BLaER1 (cell line): Measurements from ENCODE around the gene DDX46.

Source experiments
- H3K27ac ChIP-seq: shearing (Covaris generic); formaldehyde crosslinking; 2 replicates; pipeline ENCODE4 v1.8.1; 2022
- H3K27me3 ChIP-seq: shearing (Covaris generic); formaldehyde crosslinking; 2 replicates; pipeline ENCODE4 v1.8.1; 2022
- H3K36me3 ChIP-seq: shearing (Covaris generic); formaldehyde crosslinking; 2 replicates; pipeline ENCODE4 v1.8.1; 2022
- H3K4me1 ChIP-seq: shearing (Covaris generic); formaldehyde crosslinking; 2 replicates; pipeline ENCODE4 v1.8.1; 2022
- H3K4me2 ChIP-seq: shearing (Covaris generic); formaldehyde crosslinking; 2 replicates; pipeline ENCODE4 v1.8.1; 2022
- H3K4me3 ChIP-seq: shearing (Covaris generic); formaldehyde crosslinking; 2 replicates; pipeline ENCODE4 v1.8.1; 2022
- H3K9ac ChIP-seq: shearing (Covaris generic); formaldehyde crosslinking; 2 replicates; pipeline ENCODE4 v1.8.1; 2022
- H3K9me3 ChIP-seq: shearing (Covaris generic); formaldehyde crosslinking; 2 replicates; pipeline ENCODE4 v1.8.1; 2022
- H4K20me1 ChIP-seq: shearing (Covaris generic); formaldehyde crosslinking; 2 replicates; pipeline ENCODE4 v1.8.1; 2022
- Cebpa-rat ChIP-seq: shearing (Covaris generic); IDR thresholded peaks from 2 replicates; pipeline ENCODE4 v1.8.1; 2022

The DDX46 gene

DNA sequence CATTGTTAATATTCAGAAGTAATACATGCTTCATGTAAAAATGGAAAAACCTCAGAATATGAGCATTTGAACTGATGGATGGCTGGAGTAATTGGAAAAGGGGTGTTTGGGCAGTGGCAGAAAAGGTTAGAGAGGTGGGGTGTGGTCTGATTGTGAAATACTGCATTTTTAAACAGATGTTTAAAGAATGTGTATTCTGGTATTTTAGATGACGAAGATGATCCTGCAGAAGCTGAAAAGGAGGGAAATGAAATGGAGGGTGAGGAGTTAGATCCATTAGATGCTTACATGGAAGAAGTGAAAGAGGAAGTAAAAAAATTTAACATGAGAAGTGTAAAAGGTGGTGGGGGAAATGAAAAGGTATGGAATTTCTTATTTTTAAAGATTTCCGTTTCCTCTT lies 18.8 kb downstream of the DDX46 start:
- Histone ChIP-seq H4K20me1 (no peaks in the 10 kb centered on the region), H3K27me3 (no peaks in the 10 kb centered on the region), H3K4me3 (no peak overlapping the region), H3K4me1 (no peaks in the 10 kb centered on the region), H3K9ac (no peak overlapping the region), H3K9me3 (no peaks in the 10 kb centered on the region), H3K36me3 (peaks cover 100% of the 10 kb centered on the region), H3K27ac (no peak overlapping the region), H3K4me2 (no peak overlapping the region)
- TF ChIP-seq Cebpa-rat: no peak

DNA sequence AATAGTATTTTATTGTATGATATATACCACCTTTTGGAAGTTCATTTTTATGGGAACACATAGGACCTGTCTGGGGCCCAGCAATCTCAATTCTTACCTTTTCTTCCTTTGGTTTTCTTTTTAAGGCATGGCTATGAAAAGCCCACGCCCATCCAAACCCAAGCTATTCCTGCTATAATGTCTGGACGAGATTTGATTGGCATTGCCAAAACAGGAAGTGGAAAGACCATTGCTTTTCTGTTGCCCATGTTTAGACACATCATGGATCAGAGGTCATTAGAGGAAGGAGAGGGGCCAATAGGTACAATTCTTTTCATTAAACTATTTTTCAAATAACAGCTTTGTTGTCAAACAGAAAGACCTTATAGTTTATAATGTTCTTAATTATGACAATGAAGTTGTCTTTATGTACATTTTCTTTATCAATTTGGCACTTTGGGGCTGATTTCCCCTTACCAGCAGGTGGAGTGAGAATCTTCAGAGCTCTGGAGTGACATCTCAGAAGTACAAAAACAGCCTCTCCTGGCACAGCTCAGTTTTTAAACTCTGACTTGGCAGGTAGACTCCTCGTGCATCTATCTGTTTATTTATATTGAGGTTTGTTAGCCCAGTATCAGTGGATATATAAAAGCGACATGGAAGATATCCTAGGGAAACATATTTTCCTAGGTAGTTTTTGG lies 25.8 kb downstream of the DDX46 start:
- Histone ChIP-seq H3K36me3 (peaks cover 96% of the 10 kb centered on the region), H3K9me3 (no peaks in the 10 kb centered on the region), H3K4me3 (no peak overlapping the region), H3K4me2 (no peak overlapping the region), H4K20me1 (no peaks in the 10 kb centered on the region), H3K27ac (no peak overlapping the region), H3K27me3 (no peaks in the 10 kb centered on the region), H3K9ac (no peak overlapping the region), H3K4me1 (no peaks in the 10 kb centered on the region)
- no peak for TF ChIP-seq Cebpa-rat

DNA sequence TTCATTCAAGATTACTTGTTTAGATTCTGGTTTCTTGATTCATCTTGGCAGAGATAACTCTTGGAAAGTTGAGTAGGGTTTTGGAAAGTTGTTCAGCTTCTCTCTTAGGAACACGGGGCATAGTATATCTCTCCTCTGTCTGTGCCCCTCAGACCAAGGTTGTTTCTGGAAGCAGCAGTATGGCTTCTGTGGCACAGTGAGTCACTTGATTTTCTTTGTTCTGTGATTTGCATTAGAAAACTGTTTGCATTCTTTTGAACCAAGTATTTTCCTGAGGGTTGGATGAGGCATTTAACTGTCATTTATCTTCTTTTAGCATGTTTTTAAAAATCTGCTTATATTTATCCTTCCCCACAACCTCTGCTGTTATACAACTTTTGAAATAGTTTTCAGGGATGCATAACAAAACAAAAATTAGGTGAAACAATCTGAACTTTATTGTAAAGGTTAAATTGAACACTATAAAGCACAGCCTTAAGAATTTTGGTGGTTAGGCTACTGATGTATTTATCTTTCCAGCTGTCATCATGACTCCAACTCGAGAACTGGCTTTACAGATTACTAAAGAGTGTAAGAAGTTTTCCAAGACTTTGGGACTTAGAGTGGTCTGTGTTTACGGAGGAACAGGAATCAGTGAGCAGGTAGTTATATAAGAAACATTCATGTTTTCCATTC lies 26.5 kb downstream of the DDX46 start:
- no peaks in the 10 kb centered on the region for H3K4me1 ChIP-seq
- H3K27ac ChIP-seq: no peak overlapping the region
- no peak overlapping the region for H3K9ac ChIP-seq
- no peaks in the 10 kb centered on the region for H3K27me3 ChIP-seq
- no peak overlapping the region for H3K4me3 ChIP-seq
- H3K9me3 ChIP-seq: no peaks in the 10 kb centered on the region
- H3K4me2 ChIP-seq: no peak overlapping the region
- TF ChIP-seq Cebpa-rat: no peak
- H3K36me3 ChIP-seq: peaks cover 95% of the 10 kb centered on the region
- H4K20me1 ChIP-seq: no peaks in the 10 kb centered on the region

DNA sequence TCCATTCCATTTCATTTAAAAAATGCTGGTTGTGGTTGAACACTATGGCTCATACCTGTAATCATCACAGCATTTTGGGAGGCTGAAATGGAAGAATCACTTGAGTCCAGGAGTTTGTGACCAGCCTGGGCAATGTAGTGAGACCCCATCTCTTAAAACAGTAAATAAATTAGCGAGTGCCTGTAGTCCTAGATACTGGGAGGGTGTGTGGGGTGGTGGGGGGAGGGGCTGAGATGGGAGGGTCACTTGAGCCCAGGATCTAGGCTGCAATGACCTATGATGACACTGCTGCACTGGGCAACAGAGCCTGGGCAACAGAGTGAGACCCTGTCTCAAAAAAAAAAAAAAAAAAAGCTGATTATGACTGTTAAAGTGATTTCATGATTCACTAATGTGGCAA lies 29.1 kb downstream of the DDX46 start:
- H3K9ac ChIP-seq: no peak overlapping the region
- H3K36me3 ChIP-seq: peaks cover 95% of the 10 kb centered on the region
- no peak for TF ChIP-seq Cebpa-rat
- H3K27me3 ChIP-seq: no peaks in the 10 kb centered on the region
- no peaks in the 10 kb centered on the region for H3K4me1 ChIP-seq
- H3K4me2 ChIP-seq: no peak overlapping the region
- H3K9me3 ChIP-seq: no peaks in the 10 kb centered on the region
- H4K20me1 ChIP-seq: no peaks in the 10 kb centered on the region
- no peak overlapping the region for H3K27ac ChIP-seq
- no peak overlapping the region for H3K4me3 ChIP-seq

DNA sequence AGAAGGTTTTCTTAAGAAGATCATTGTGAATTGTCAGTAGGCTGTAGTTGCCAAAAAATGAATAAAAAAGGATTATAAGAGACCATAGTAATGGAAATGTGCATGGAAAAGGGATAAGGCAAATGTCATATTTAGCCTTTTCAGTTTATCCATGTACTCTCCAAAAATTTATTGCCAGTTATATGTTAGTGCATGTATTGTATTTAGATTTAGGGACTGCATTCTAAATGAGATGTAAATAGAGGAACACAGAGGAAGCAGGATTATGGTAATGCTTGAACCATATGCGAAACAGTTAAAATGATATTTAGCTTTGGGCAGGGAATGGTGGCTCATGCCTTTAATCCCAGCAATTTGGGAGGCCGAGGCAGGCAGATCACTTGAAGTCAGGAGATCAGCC lies 33.0 kb downstream of the DDX46 start:
- Histone ChIP-seq H4K20me1 (no peaks in the 10 kb centered on the region), H3K4me2 (no peak overlapping the region), H3K4me1 (no peaks in the 10 kb centered on the region), H3K9ac (no peak overlapping the region), H3K27me3 (no peaks in the 10 kb centered on the region), H3K9me3 (no peaks in the 10 kb centered on the region), H3K27ac (no peak overlapping the region), H3K36me3 (peaks cover 96% of the 10 kb centered on the region), H3K4me3 (no peak overlapping the region)
- no peak for TF ChIP-seq Cebpa-rat

DNA sequence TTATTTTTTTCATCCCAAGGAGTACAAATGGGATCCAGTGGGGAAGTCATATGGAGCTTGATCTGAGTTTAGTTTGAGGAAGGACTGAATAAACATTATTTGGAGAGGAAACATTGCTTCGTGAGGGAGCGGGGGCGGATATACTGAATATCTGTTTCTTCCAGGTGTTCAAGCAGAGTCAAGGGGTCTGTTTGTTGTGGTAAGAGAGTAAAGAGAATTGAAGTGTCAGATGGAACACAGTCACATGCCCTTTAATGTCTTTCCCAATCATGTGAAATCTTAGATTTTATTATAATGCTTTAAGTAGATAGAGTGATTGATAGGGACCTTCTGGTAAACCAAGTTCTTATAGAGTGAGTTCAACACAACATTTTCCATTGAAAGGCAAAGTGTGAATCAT lies 33.7 kb downstream of the DDX46 start:
- Histone ChIP-seq H3K27me3 (no peaks in the 10 kb centered on the region), H3K4me2 (no peak overlapping the region), H3K27ac (no peak overlapping the region), H3K9ac (no peak overlapping the region), H3K9me3 (no peaks in the 10 kb centered on the region), H4K20me1 (no peaks in the 10 kb centered on the region), H3K4me3 (no peak overlapping the region), H3K36me3 (peaks cover 96% of the 10 kb centered on the region), H3K4me1 (no peaks in the 10 kb centered on the region)
- TF ChIP-seq Cebpa-rat: no peak

DNA sequence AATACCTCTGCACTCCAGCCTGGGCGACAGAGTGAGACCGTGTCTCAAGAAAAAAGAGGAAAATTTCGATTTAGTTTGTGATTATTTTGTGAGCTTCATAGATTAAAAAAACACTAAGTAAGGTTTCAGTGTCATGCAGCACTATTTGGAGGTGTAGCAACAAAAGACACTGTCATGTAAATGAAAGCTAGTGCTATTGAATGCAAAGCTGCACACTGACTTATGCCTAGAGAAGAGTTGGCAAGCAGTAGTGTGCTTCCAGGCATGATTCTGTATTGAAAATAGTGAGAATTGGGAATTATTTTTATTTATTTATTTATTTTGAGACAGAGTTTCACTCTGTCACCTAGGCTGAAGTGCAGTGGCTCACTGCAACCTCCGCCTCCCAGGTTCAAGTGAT lies 34.5 kb downstream of the DDX46 start:
- Histone ChIP-seq H3K36me3 (peaks cover 97% of the 10 kb centered on the region), H3K27ac (no peak overlapping the region), H4K20me1 (no peaks in the 10 kb centered on the region), H3K4me3 (no peak overlapping the region), H3K4me2 (no peak overlapping the region), H3K9me3 (no peaks in the 10 kb centered on the region), H3K4me1 (no peaks in the 10 kb centered on the region), H3K27me3 (no peaks in the 10 kb centered on the region), H3K9ac (no peak overlapping the region)
- no peak for TF ChIP-seq Cebpa-rat

DNA sequence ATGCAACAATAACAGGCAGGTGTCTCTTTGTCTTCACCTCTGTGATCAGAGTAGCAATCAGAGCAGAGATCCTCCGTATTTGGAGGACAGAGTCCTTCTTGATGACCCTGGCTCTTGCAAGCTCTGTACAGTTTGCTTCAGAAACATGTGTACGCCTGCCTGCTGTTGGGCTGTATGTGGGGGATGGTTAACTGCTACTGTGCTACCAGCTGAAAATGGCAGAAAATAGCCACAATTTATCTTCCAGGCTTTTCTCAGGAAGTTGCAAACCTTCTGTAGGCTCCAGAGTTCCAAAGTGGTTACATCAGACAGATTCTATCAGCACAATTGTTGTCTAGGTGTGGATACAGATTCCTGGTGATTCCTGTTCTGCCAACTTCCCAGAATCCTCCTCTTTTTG lies 35.5 kb downstream of the DDX46 start:
- H3K36me3 ChIP-seq: peaks cover 98% of the 10 kb centered on the region
- no peaks in the 10 kb centered on the region for H3K9me3 ChIP-seq

DNA sequence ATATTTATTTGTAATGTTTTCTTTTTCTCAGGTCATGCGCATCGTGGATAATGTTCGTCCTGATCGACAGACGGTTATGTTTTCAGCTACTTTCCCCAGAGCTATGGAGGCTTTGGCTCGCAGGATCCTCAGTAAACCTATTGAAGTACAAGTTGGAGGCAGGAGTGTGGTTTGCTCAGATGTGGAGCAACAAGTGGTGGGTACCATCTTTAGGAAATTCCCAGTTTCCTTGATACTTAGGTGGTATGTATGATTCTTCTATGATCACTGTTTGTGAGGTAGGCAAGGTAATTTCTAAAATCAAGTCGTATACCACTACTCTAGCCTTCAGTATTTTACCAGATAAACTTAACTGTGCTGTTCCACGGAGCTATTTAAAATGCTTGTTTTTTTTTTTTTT lies 36.2 kb downstream of the DDX46 start:
- no peak overlapping the region for H3K4me2 ChIP-seq
- H3K9me3 ChIP-seq: no peaks in the 10 kb centered on the region
- H3K9ac ChIP-seq: no peak overlapping the region
- no peaks in the 10 kb centered on the region for H3K4me1 ChIP-seq
- no peaks in the 10 kb centered on the region for H3K27me3 ChIP-seq
- no peak overlapping the region for H3K4me3 ChIP-seq
- H3K36me3 ChIP-seq: peaks cover 100% of the 10 kb centered on the region
- no peak for TF ChIP-seq Cebpa-rat
- H4K20me1 ChIP-seq: 0 out of 2 replicates have a peak, but pooled peaks cover 6% of the 10 kb centered on the region
- H3K27ac ChIP-seq: no peak overlapping the region

More for the DNA sequence above, 35.5 kb downstream of the DDX46 start:
- Histone ChIP-seq H4K20me1 (no peaks in the 10 kb centered on the region), H3K9ac (no peak overlapping the region), H3K4me1 (no peaks in the 10 kb centered on the region), H3K27ac (no peak overlapping the region), H3K4me2 (no peak overlapping the region), H3K27me3 (no peaks in the 10 kb centered on the region), H3K4me3 (no peak overlapping the region)
- TF ChIP-seq Cebpa-rat: no peak

DNA sequence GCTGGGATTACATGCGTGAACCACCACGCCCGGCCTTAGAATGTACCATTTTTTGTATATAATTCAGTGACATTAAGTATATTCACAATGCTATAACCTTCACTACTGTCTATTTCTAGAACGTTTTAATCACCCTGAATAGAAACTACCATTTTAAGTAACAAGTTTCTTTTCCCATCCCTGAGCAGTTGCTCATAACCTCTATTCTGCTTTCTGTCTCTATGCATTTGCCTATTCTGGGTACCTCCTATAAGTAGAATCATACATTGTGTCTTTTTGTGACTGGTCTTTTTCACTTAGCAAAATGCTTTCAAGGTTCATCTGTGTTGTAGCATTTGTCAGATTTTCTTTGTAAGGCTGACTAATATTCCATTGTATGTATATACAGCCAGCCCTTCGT lies 39.9 kb downstream of the DDX46 start:
- Histone ChIP-seq H3K4me2 (no peak overlapping the region), H3K9me3 (no peaks in the 10 kb centered on the region), H3K36me3 (peaks cover 97% of the 10 kb centered on the region), H3K27me3 (no peaks in the 10 kb centered on the region), H3K27ac (no peak overlapping the region), H3K9ac (no peak overlapping the region), H3K4me1 (no peaks in the 10 kb centered on the region), H3K4me3 (no peak overlapping the region), H4K20me1 (0 out of 2 replicates have a peak, but pooled peaks cover 14% of the 10 kb centered on the region)
- TF ChIP-seq Cebpa-rat: no peak
